Naive thymus-derived CD4-positive, alpha-beta T cell (primary cell): ENCODE results near the gene ZIC2. TPM values are rescaled to one million over a fixed set of nuclear protein-coding genes. Genes with fewer than 3 reads are reported as not detected.

ENCODE experiments used
- ATAC-seq: fragments of 150-1000 bp; cut with Tn5 transposase; 2 replicates; pipeline ENCODE4 v1.10.0; 2021; ENCODE audit warnings: mild to moderate bottlenecking, moderate library complexity
- CTCF ChIA-PET: fragments of 350-600 bp; sonication (Branson Sonifier 250); formaldehyde crosslinking; loops from one replicate; lab custom pipeline; 2021; ENCODE audit warnings: antibody characterized with exemption; lab: Charles Lee
- POLR2A ChIA-PET: fragments of 350-600 bp; sonication (Branson Sonifier 250); formaldehyde crosslinking; loops from one replicate; lab custom pipeline; 2021; ENCODE audit warnings: antibody characterized with exemption, inconsistent platforms; lab: Charles Lee
- DNase-seq, 9 donors: peaks; one replicate each; pipeline versions ENCODE4 v3.0.0 to v3.0.0-alpha.2; 2020 to 2022; ENCODE audit warnings: mixed read lengths in 1 of 9
- H3K27ac ChIP-seq: one replicate; pipeline ENCODE4 v1.7.0; 2013; ENCODE audit warnings: mild to moderate bottlenecking, low read depth, low read length, moderate library complexity
- H3K27me3 ChIP-seq, 2 donors: one replicate each; pipeline ENCODE4 v1.7.0; 2013; ENCODE audit warnings: low read length in 2 of 2, mild to moderate bottlenecking in 2 of 2, moderate library complexity in 2 of 2; ENCODE audit not compliant: control insufficient read depth in 2 of 2, insufficient read depth in 2 of 2
- H3K36me3 ChIP-seq, 3 experiments: 1 replicate in 2 of 3; 2 replicates in 1 of 3; pipeline ENCODE4 v1.7.0; 2013; ENCODE audit warnings: low read length in 3 of 3, mild to moderate bottlenecking in 3 of 3, moderate library complexity in 1 of 3; ENCODE audit not compliant: insufficient read depth in 3 of 3, control insufficient read depth in 2 of 3
- H3K4me1 ChIP-seq, 2 donors: one replicate each; pipeline ENCODE4 v1.7.0; 2013; ENCODE audit warnings: low read length in 2 of 2, mild to moderate bottlenecking in 2 of 2, moderate library complexity in 1 of 2; ENCODE audit not compliant: control insufficient read depth in 2 of 2, insufficient read depth in 2 of 2
- H3K4me3 ChIP-seq: 2 replicates; pipeline ENCODE4 v1.7.0; 2013; ENCODE audit warnings: mild to moderate bottlenecking, low read length
- H3K9me3 ChIP-seq, 3 experiments: 1 replicate in 2 of 3; 2 replicates in 1 of 3; pipeline ENCODE4 v1.7.0; 2013; ENCODE audit warnings: low read length in 3 of 3; ENCODE audit not compliant: control insufficient read depth in 2 of 3
- H3K27ac Mint-ChIP-seq, 9 donors: one replicate each; pipeline ENCODE4 v1.8.0; 2020 to 2022; ENCODE audit warnings: mixed read lengths in 9 of 9, mild to moderate bottlenecking in 8 of 9, moderate library complexity in 5 of 9, inconsistent platforms in 2 of 9
- H3K27me3 Mint-ChIP-seq, 5 donors: one replicate each; pipeline ENCODE4 v1.8.0; 2021 to 2022; ENCODE audit warnings: mixed read lengths in 5 of 5, mild to moderate bottlenecking in 1 of 5
- H3K36me3 Mint-ChIP-seq, 5 donors: one replicate each; pipeline ENCODE4 v1.8.0; 2020 to 2022; ENCODE audit warnings: mixed read lengths in 5 of 5, mild to moderate bottlenecking in 3 of 5, inconsistent platforms in 1 of 5
- H3K4me1 Mint-ChIP-seq, 7 donors: one replicate each; pipeline ENCODE4 v1.8.0; 2020 to 2022; ENCODE audit warnings: mixed read lengths in 7 of 7, mild to moderate bottlenecking in 3 of 7, inconsistent platforms in 1 of 7
- H3K4me3 Mint-ChIP-seq, 10 donors: one replicate each; pipeline ENCODE4 v1.8.0; 2020 to 2022; ENCODE audit warnings: mild to moderate bottlenecking in 10 of 10, mixed read lengths in 10 of 10, moderate library complexity in 6 of 10, inconsistent platforms in 2 of 10
- H3K9me3 Mint-ChIP-seq, 11 donors: one replicate each; pipeline ENCODE4 v1.8.0; 2020 to 2022; ENCODE audit warnings: mixed read lengths in 11 of 11, mild to moderate bottlenecking in 4 of 11, inconsistent platforms in 1 of 11, moderate library complexity in 1 of 11
- intact Hi-C, 2 donors: fragments of 100-400 bp; cut with micrococcal nuclease; formaldehyde crosslinking; loops; one replicate each; pipeline ENCODE4 v1.15.1; 2023
- polyA plus RNA-seq, 2 donors: library from polyadenylated mRNA; unstranded; fragments of 300-500 nt; fragmentation: Illumina TruSeq; gene quantifications; one replicate each; pipeline ENCODE4 v1.2.3, GENCODE V29; 2021
- total RNA-seq, 6 experiments: library from RNA in 5 of 6; stranded (reverse) in 5 of 6; gene quantifications; 1 replicate in 5 of 6; 2 replicates in 1 of 6; pipeline ENCODE4 v1.2.3 and lab custom pipeline; 2021 to 2026

The ZIC2 gene
- total and polyA plus RNA-seq, 7 experiments from 2014 or later, result 0.51 TPM; not detected in 6

DNA sequence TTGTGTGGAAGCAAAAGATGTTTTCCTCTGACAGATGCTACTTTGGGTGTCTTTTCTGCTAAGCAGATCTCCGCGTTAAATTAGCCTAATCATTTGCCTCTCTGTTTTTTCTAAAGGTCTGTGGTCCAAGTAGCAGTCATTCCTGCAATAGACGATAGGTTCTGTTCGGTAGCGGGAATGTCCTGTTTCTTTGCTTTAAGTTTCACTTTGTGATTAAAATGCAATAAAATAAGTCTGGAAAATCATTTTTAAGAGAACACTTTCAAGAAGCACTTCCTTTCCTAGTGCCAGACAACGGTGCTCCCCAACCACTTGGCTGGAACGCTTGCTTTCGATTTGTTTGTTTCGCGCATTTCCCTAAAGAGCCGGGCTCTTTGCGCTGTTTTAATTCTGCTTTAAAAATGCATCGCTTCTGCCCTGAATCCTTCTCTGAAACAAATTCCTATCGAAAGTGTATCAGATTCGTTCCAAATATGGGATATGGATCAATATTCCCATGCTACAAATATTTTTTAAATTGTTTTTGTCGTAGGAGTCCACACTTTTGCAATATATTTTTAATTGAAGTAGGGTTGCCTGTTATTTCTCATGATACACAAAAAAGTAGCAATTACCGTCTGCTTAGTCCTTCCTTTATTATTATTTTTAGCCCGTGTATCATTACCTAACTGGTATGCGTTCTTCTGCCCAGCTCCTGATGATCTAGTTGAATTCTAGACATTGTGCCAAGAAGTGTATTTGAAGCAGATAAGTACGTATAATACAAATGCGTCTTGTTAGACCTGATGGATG, 14.2 kb downstream of the ZIC2 start:
- CTCF ChIA-PET, result interaction anchor here (0.9 kb wide), 1 partner anchor 13 kb away, joined by 3 read pairs; no protein-coding TSS in a partner anchor
- Mint-ChIP-seq H3K4me1 (peaks cover 0 to 26% (median 11%) of the 10 kb centered on the region in 7 donors), H3K9me3 (peaks cover 0 to 60% (median 30%) of the 10 kb centered on the region in 11 donors), H3K4me3 (peak overlapping the region in 4 of 10 donors; percentile 23 to 57 (median 32)), H3K36me3 (peaks cover 0 to 21% (median 3%) of the 10 kb centered on the region in 5 donors), H3K27ac (peak overlapping the region in 5 of 9 donors; percentile 22 to 81 (median 63)), H3K27me3 (peaks cover 78 to 88% (median 83%) of the 10 kb centered on the region in 5 donors)
- H3K4me1 ChIP-seq, result peaks cover 0 to 4% of the 10 kb centered on the region in 2 donors
- H3K36me3 ChIP-seq, result no peaks in the 10 kb centered on the region
- H3K9me3 ChIP-seq, result no peaks in the 10 kb centered on the region
- POLR2A ChIA-PET, result interaction anchor here (0.6 to 3.8 kb wide), 5 partner anchors 9 to 91 kb away, joined by 3 to 19 read pairs (median 4); no protein-coding TSS in a partner anchor
- intact Hi-C loops, result loop anchor here (2.0 to 10.0 kb wide), 3 partner anchors 19 to 399 kb away; no protein-coding TSS in a partner anchor
- no peak overlapping the region for H3K27ac ChIP-seq
- peak in 1 of 9 donors; percentile 26 for DNase-seq
- ATAC-seq, result no peak
- H3K4me3 ChIP-seq, result no peak overlapping the region
- H3K27me3 ChIP-seq, result peaks cover 39 to 68% of the 10 kb centered on the region in 2 donors

- Histone ChIP-seq H3K4me3 (no peak overlapping the region), H3K36me3 (no peaks in the 10 kb centered on the region), H3K9me3 (no peaks in the 10 kb centered on the region), H3K4me1 (no peaks in the 10 kb centered on the region), H3K27me3 (peaks cover 39 to 61% of the 10 kb centered on the region in 2 donors), H3K27ac (no peak overlapping the region)
- peaks cover 0 to 25% (median 11%) of the 10 kb centered on the region in 7 donors for H3K4me1 Mint-ChIP-seq
- H3K4me3 Mint-ChIP-seq, result peak overlapping the region in 5 of 10 donors; percentile 12 to 33 (median 17)
- POLR2A ChIA-PET, result interaction anchor here (0.6 to 1.6 kb wide), 5 partner anchors 10 to 90 kb away, joined by 3 to 6 read pairs (median 3); no protein-coding TSS in a partner anchor
- CTCF ChIA-PET, result interaction anchor here (0.7 to 0.9 kb wide), 2 partner anchors 14 to 344 kb away, joined by 3 to 5 read pairs; no protein-coding TSS in a partner anchor
- peaks cover 0 to 21% (median 3%) of the 10 kb centered on the region in 5 donors for H3K36me3 Mint-ChIP-seq
- peaks cover 81 to 88% (median 83%) of the 10 kb centered on the region in 5 donors for H3K27me3 Mint-ChIP-seq
- peak overlapping the region in 6 of 9 donors; percentile 43 to 81 (median 64) for H3K27ac Mint-ChIP-seq
- intact Hi-C loops, result loop anchor here (5.0 to 10.0 kb wide), 2 partner anchors 34 to 398 kb away; no protein-coding TSS in a partner anchor
- DNase-seq, result no peak
- H3K9me3 Mint-ChIP-seq, result peaks cover 0 to 60% (median 30%) of the 10 kb centered on the region in 11 donors
- no peak for ATAC-seq
Measured at GRCh38 chr13:99996381-99996973, 14.9 kb downstream of the ZIC2 start.

- Mint-ChIP-seq H3K9me3 (peaks cover 0 to 47% (median 30%) of the 10 kb centered on the region in 11 donors), H3K36me3 (peaks cover 0 to 21% (median 3%) of the 10 kb centered on the region in 5 donors), H3K27me3 (peaks cover 69 to 85% (median 79%) of the 10 kb centered on the region in 5 donors), H3K4me1 (peaks cover 0 to 25% (median 10%) of the 10 kb centered on the region in 7 donors), H3K27ac (peak overlapping the region in 1 of 9 donors; percentile 14), H3K4me3 (peak overlapping the region in 1 of 10 donors; percentile 22)
- intact Hi-C loops, result loop anchor here (5.0 to 10.0 kb wide), 2 partner anchors 35 to 397 kb away; no protein-coding TSS in a partner anchor
- POLR2A ChIA-PET, result interaction anchor here (1.6 kb wide), 1 partner anchor 15 kb away, joined by 4 read pairs; no protein-coding TSS in a partner anchor
- ATAC-seq (no peak), DNase-seq (no peak)
- Histone ChIP-seq H3K27me3 (peaks cover 39 to 48% of the 10 kb centered on the region in 2 donors), H3K4me1 (no peaks in the 10 kb centered on the region), H3K4me3 (no peak overlapping the region), H3K9me3 (no peaks in the 10 kb centered on the region), H3K36me3 (no peaks in the 10 kb centered on the region), H3K27ac (no peak overlapping the region)
- CTCF ChIA-PET, result no interaction called here
Measured at GRCh38 chr13:99997702-99998214, 16.2 kb downstream of the ZIC2 start.

GRCh38 chr13:99998261-99998660, 16.7 kb downstream of the ZIC2 start:
- Histone ChIP-seq H3K27ac (no peak overlapping the region), H3K27me3 (peaks cover 36 to 43% of the 10 kb centered on the region in 2 donors), H3K4me1 (no peaks in the 10 kb centered on the region), H3K36me3 (no peaks in the 10 kb centered on the region), H3K9me3 (no peaks in the 10 kb centered on the region), H3K4me3 (no peak overlapping the region)
- ATAC-seq (no peak), DNase-seq (no peak)
- ChIA-PET POLR2A (no interaction called here), CTCF (no interaction called here)
- Mint-ChIP-seq H3K9me3 (peaks cover 0 to 47% (median 27%) of the 10 kb centered on the region in 11 donors), H3K4me1 (peaks cover 0 to 21% (median 10%) of the 10 kb centered on the region in 7 donors), H3K27ac (peak overlapping the region in 1 of 9 donors; percentile 14), H3K4me3 (peak overlapping the region in 1 of 10 donors; percentile 22), H3K27me3 (peaks cover 64 to 84% (median 78%) of the 10 kb centered on the region in 5 donors), H3K36me3 (peaks cover 0 to 17% (median 4%) of the 10 kb centered on the region in 5 donors)
- intact Hi-C loops, result loop anchor here (5.0 to 10.0 kb wide), 2 partner anchors 36 to 397 kb away; no protein-coding TSS in a partner anchor

GRCh38 chr13:100014621-100015020, 33.0 kb downstream of the ZIC2 start:
- no peak overlapping the region for H3K27ac Mint-ChIP-seq
- no peak for DNase-seq
- no peaks in the 10 kb centered on the region for H3K9me3 ChIP-seq
- CTCF ChIA-PET, result no interaction called here
- H3K4me3 ChIP-seq, result no peak overlapping the region
- no peaks in the 10 kb centered on the region for H3K27me3 ChIP-seq
- intact Hi-C loops, result no loop called here
- H3K4me1 Mint-ChIP-seq, result peaks cover 0 to 2% (median 0%) of the 10 kb centered on the region in 7 donors
- no peaks in the 10 kb centered on the region for H3K4me1 ChIP-seq
- no peak overlapping the region for H3K27ac ChIP-seq
- peaks cover 0 to 6% (median 1%) of the 10 kb centered on the region in 5 donors for H3K36me3 Mint-ChIP-seq
- no peaks in the 10 kb centered on the region for H3K36me3 ChIP-seq
- ATAC-seq, result no peak
- H3K27me3 Mint-ChIP-seq, result peaks cover 17 to 36% (median 23%) of the 10 kb centered on the region in 5 donors
- H3K9me3 Mint-ChIP-seq, result peaks cover 0 to 13% (median 6%) of the 10 kb centered on the region in 11 donors
- POLR2A ChIA-PET, result no interaction called here
- H3K4me3 Mint-ChIP-seq, result no peak overlapping the region
